CD4-positive, alpha-beta T cell treated with Interleukin-10 for 1 hour (primary cell): Measurements from ENCODE around the gene CDK4.
"Not testable (repeated sequence)": the region's sequence is repeated elsewhere in the genome, so short reads cannot be mapped to it uniquely, and the experiment has no call there.

Source experiments
- DNase-seq: peaks from one replicate; pipeline ENCODE4 v3.0.0-alpha.2; 2020

Gene CDK4

GRCh38 chr12:57724003-57724935, 27.8 kb downstream of the CDK4 start:
- no peak for DNase-seq

- DNase-seq, result no peak
Observed at GRCh38 chr12:57723630-57723962, 28.5 kb downstream of the CDK4 start.

GRCh38 chr12:57722716-57723629, 29.1 kb downstream of the CDK4 start:
- DNase-seq, result no peak

- DNase-seq, result not testable (repeated sequence)
Observed at GRCh38 chr12:57721846-57722608, 30.1 kb downstream of the CDK4 start.

- no peak for DNase-seq
Observed at GRCh38 chr12:57720606-57721595, 31.2 kb downstream of the CDK4 start.

- no peak for DNase-seq
Observed at GRCh38 chr12:57719777-57720605, 32.1 kb downstream of the CDK4 start.

GRCh38 chr12:57718641-57719528, 33.2 kb downstream of the CDK4 start:
- DNase-seq, result no peak

GRCh38 chr12:57717846-57718640, 34.1 kb downstream of the CDK4 start:
- DNase-seq, result no peak

GRCh38 chr12:57717131-57717530, 35.0 kb downstream of the CDK4 start:
- DNase-seq, result no peak

GRCh38 chr12:57716305-57716704, 35.8 kb downstream of the CDK4 start:
- no peak for DNase-seq

- DNase-seq, result no peak
Observed at GRCh38 chr12:57715786-57716185, 36.3 kb downstream of the CDK4 start.

- DNase-seq, result not testable (repeated sequence)
Observed at GRCh38 chr12:57715036-57715748, 36.9 kb downstream of the CDK4 start.

GRCh38 chr12:57713209-57713608, 38.9 kb downstream of the CDK4 start:
- no peak for DNase-seq

- no peak for DNase-seq
Observed at GRCh38 chr12:57712701-57713100, 39.4 kb downstream of the CDK4 start.

GRCh38 chr12:57708296-57708695, 43.8 kb downstream of the CDK4 start:
- DNase-seq, result no peak

GRCh38 chr12:57707250-57707649, 44.9 kb downstream of the CDK4 start:
- DNase-seq, result no peak

- DNase-seq, result no peak
Observed at GRCh38 chr12:57700317-57700716, 51.8 kb downstream of the CDK4 start.

GRCh38 chr12:57698414-57698813, 53.7 kb downstream of the CDK4 start:
- no peak for DNase-seq
